HepG2 (cell line): Measurements from ENCODE around the gene IDUA. TPM values are rescaled to one million over a fixed set of nuclear protein-coding genes. Genes with fewer than 3 reads are reported as not detected.

Experiments
- AGO1 ChIP-seq: fragments of 200-400 bp; formaldehyde crosslinking; IDR thresholded peaks from 2 replicates; pipeline ENCODE4 v1.6.1; 2017; ENCODE audit warnings: mild to moderate bottlenecking, low read depth, low read length, moderate library complexity; ENCODE audit not compliant: poor library complexity, severe bottlenecking
- KLF6 ChIP-seq: IDR thresholded peaks from 2 replicates; pipeline ENCODE4 v1.8.0; 2016; ENCODE audit warnings: missing biosample characterization, missing genetic modification reagents
- MXD1 ChIP-seq: sonication (generic); formaldehyde crosslinking; IDR thresholded peaks from 2 replicates; pipeline ENCODE4 v1.4.0; 2020; ENCODE audit warnings: mild to moderate bottlenecking, missing genetic modification reagents
- ZFAT ChIP-seq: sonication (generic); formaldehyde crosslinking; conservative IDR thresholded peaks from 2 replicates; pipeline ENCODE4 v1.8.1; 2023; ENCODE audit warnings: missing genetic modification reagents, inconsistent platforms
- ZNF609 ChIP-seq: sonication (generic); formaldehyde crosslinking; IDR thresholded peaks from 2 replicates; pipeline ENCODE4 v1.4.0; 2020; ENCODE audit warnings: mild to moderate bottlenecking, missing genetic modification reagents, borderline replicate concordance
- polyA plus RNA-seq, 8 experiments: library from polyadenylated mRNA; depleted of rRNA in 3 of 8; stranded (reverse) in 7 of 8; unstranded in 1 of 8; fragments of >200 nt; fragmentation: Illumina TruSeq in 4 of 8; extraction: Trizol in 4 of 8; gene quantifications; 2 replicates each; pipeline versions ENCODE4 v1.2.1 to v1.2.3, GENCODE V29; 2011 to 2016; ENCODE audit warnings: low read depth in 4 of 8, missing spikeins in 1 of 8, mixed read lengths in 1 of 8; ENCODE audit not compliant: insufficient read depth in 1 of 8
- total RNA-seq, 5 experiments: library from RNA; depleted of rRNA; stranded (reverse); fragments of >200 nt; fragmentation: Illumina TruSeq; extraction: Trizol; gene quantifications; 2 replicates each; pipeline ENCODE4 v1.2.3, GENCODE V29; 2016; ENCODE audit warnings: low read depth in 1 of 5

Gene IDUA
- total and polyA plus RNA-seq, 2 of the 13 experiments (the other 11 are each of a cell fraction or from before 2014, with no cell fraction given) = 0.77 to 1.0 TPM

GRCh38 chr4:991451-992296, 4.8 kb downstream of the IDUA start (continued):
- TF ChIP-seq KLF6 (no peak), ZFAT (CRISPR knock-in tag) (no peak), MXD1 (CRISPR knock-in tag) (no peak; the same call in 1 of the 2 replicates), ZNF609 (CRISPR knock-in tag) (no peak), AGO1 (peak; percentile 12)
- TF ChIP-seq, all 625 proteins: peak for 9
